Epithelial cell of proximal tubule (primary cell): ENCODE measurements around the gene RNGTT. TPM values are rescaled to one million over a fixed set of nuclear protein-coding genes. Genes with fewer than 3 reads are reported as not detected.

Experiments
- DNase-seq: peaks from one replicate; pipeline ENCODE4 v3.0.0-alpha.2; 2011; ENCODE audit warnings: low read depth
- H3K4me3 ChIP-seq: 2 replicates; pipeline ENCODE4 v1.5.1; 2011; ENCODE audit warnings: low read depth, mild to moderate bottlenecking, low read length
- CTCF ChIP-seq: conservative IDR thresholded peaks from 2 replicates; pipeline ENCODE4 v1.5.1; 2012; ENCODE audit warnings: low read depth, mild to moderate bottlenecking, low read length
- total RNA-seq: library from RNA; depleted of rRNA; stranded (reverse); fragments of >200 nt; gene quantifications from 2 replicates; pipeline ENCODE4 v1.2.3, GENCODE V29; 2015

RNGTT gene
- total RNA-seq, 1 donor from 2014 or later = 17.6 TPM

DNA sequence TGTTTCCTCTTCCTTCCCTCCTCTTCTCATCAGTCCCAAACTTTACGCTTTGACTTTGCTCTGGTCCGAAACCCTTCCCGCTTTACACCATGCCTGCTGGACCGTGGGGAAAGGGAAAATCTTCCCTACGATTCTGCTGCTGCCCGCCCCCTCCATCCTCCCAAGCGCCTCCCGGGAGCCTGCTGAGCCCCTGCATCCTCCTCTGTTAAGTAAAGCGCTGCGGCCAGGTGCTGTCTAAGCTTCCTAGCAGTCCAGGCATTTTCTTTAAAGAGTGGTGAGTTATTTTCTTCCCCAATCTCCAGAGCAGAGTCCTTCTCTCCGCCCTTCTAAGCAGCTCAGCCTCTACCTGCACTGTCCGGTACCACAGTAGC lies 376.3 kb downstream of the RNGTT start:
- DNase-seq = no peak
- no peak for TF ChIP-seq CTCF

GRCh38 chr6:88586371-88587149 lies 376.9 kb downstream of the RNGTT start:
- peak overlapping the region; percentile 6 for H3K4me3 ChIP-seq
- DNase-seq = no peak
- no peak for TF ChIP-seq CTCF

More for the DNA sequence above, 376.3 kb downstream of the RNGTT start:
- H3K4me3 ChIP-seq = peak overlapping the region; percentile 6

GRCh38 chr6:88585276-88585692 lies 378.1 kb downstream of the RNGTT start:
- TF ChIP-seq CTCF = no peak
- DNase-seq = no peak

DNA sequence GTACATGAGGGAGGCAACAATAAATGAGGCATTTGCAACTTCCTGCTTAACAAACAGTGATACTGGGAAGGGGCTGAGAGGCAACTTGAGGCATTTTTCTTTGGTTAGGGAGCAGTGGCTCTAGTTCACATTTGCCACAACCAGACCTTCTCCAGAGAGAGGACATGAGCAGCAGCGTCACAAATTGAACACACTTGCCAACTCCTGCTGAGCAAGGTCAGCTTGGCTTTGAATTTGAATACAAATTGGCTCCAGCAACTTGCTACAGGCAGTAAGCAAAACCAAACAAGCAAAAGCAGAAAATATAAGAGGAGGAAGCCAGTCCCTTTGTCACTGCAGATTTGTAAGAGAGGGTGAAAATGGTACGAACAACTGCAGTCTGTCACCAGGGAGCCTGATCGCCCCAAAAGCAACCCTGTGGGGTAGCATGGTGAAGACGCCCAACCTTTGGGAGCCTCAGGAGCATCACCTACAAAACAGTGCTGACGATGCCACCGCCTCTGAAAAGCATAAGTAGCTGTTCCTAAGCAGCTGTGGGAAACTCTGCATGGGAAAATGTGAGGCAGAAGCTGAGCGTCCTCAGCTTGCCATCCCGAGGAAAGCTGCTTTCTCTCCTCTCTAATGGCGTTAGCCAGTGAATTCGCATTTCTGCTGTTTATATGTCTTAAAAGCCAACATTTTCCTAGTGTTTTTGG lies 378.7 kb downstream of the RNGTT start:
- no peak for TF ChIP-seq CTCF
- no peak for DNase-seq
- no peak overlapping the region for H3K4me3 ChIP-seq

More at GRCh38 chr6:88585276-88585692, 378.1 kb downstream of the RNGTT start:
- no peak overlapping the region for H3K4me3 ChIP-seq

- TF ChIP-seq CTCF = no peak
Measured at GRCh38 chr6:88577461-88577860, 386.0 kb downstream of the RNGTT start.

GRCh38 chr6:88575536-88575935 lies 387.9 kb downstream of the RNGTT start:
- TF ChIP-seq CTCF = no peak
- no peak overlapping the region for H3K4me3 ChIP-seq
- DNase-seq = no peak

More at GRCh38 chr6:88577461-88577860, 386.0 kb downstream of the RNGTT start:
- no peak overlapping the region for H3K4me3 ChIP-seq
- DNase-seq = no peak
